ENCODE data around the gene PDIA5. TPM values are rescaled to one million over a fixed set of nuclear protein-coding genes. Genes with fewer than 3 reads are reported as not detected.

Gene PDIA5
- total and polyA plus RNA-seq, 4 donors = 36.8 to 94.6 (median 63.3) TPM

GRCh38 chr3:123157209-123157597, 90.4 kb downstream of the PDIA5 start:
- Histone ChIP-seq H3K9me3 (ENCODE audit: control insufficient read depth in 4 of 4, low read length in 3 of 4) (no peaks in the 10 kb centered on the region), H3K4me3 (ENCODE audit: low read depth in 1 of 3, low read length in 3 of 3) (no peak overlapping the region), H3K27me3 (ENCODE audit: control insufficient read depth in 4 of 4, insufficient read depth in 4 of 4, low read length in 3 of 4) (no peaks in the 10 kb centered on the region), H3K4me1 (ENCODE audit: control insufficient read depth in 4 of 4, insufficient read depth in 4 of 4, low read length in 3 of 4) (peaks cover 21 to 60% (median 50%) of the 10 kb centered on the region in 4 donors), H3K27ac (ENCODE audit: low read depth in 1 of 2, low read length in 2 of 2) (peak overlapping the region; percentile 39 to 70), H3K9ac (ENCODE audit: low read depth in 1 of 2, low read length in 2 of 2) (no peak overlapping the region), H3K36me3 (ENCODE audit: control insufficient read depth in 4 of 4, insufficient read depth in 3 of 4, low read depth in 1 of 4, low read length in 3 of 4) (peaks cover 17 to 54% (median 34%) of the 10 kb centered on the region in 4 donors)
- 36% methylated on average over 2 of the region's 2 CpGs for WGBS
- TF ChIP-seq FOXA1 (IDR thresholded peaks at IDR 0.05) = no peak
- TF ChIP-seq ATF3 (IDR thresholded peaks at IDR 0.05) = no peak
- TF ChIP-seq MAX (IDR thresholded peaks at IDR 0.05) = no peak
- no peak for TF ChIP-seq SP1 (IDR thresholded peaks at IDR 0.05)
- no peak for TF ChIP-seq YY1 (IDR thresholded peaks at IDR 0.05)
- no peak for TF ChIP-seq RXRA (IDR thresholded peaks at IDR 0.05)
- no peak for DNase-seq (ENCODE audit: low spot score)

GRCh38 chr3:123157598-123158287, 90.9 kb downstream of the PDIA5 start:
- H3K27ac ChIP-seq (ENCODE audit: low read depth in 1 of 2, low read length in 2 of 2) = peak overlapping the region; percentile 39 to 70
- H3K36me3 ChIP-seq (ENCODE audit: control insufficient read depth in 4 of 4, insufficient read depth in 3 of 4, low read depth in 1 of 4, low read length in 3 of 4) = peaks cover 16 to 59% (median 35%) of the 10 kb centered on the region in 4 donors
- WGBS = 38% methylated on average over 4 of the region's 4 CpGs
- H3K9ac ChIP-seq (ENCODE audit: low read depth in 1 of 2, low read length in 2 of 2) = no peak overlapping the region
- no peaks in the 10 kb centered on the region for H3K9me3 ChIP-seq (ENCODE audit: control insufficient read depth in 4 of 4, low read length in 3 of 4)
- H3K4me3 ChIP-seq (ENCODE audit: low read depth in 1 of 3, low read length in 3 of 3) = no peak overlapping the region
- no peak for TF ChIP-seq NR2F2 (IDR thresholded peaks at IDR 0.05)
- TF ChIP-seq REST (IDR thresholded peaks at IDR 0.05) = no peak
- peak in 1 of 2 donors; percentile 54 for TF ChIP-seq EGR1 (IDR thresholded peaks at IDR 0.05; ENCODE audit: low read depth in 2 of 2)
- TF ChIP-seq RXRA (IDR thresholded peaks at IDR 0.05) = peak; percentile 54 to 75
- peak in 1 of 2 donors; percentile 43 for TF ChIP-seq RAD21 (IDR thresholded peaks at IDR 0.05)
- peak; percentile 69 for TF ChIP-seq FOXA2 (IDR thresholded peaks at IDR 0.05)
- TF ChIP-seq HNF4G (IDR thresholded peaks at IDR 0.05) = no peak
- TF ChIP-seq FOXA1 (IDR thresholded peaks at IDR 0.05) = no peak
- TF ChIP-seq MAX (IDR thresholded peaks at IDR 0.05) = no peak
- TF ChIP-seq JUND (IDR thresholded peaks at IDR 0.05) = peak in 1 of 2 donors; percentile 25
- TF ChIP-seq YY1 (IDR thresholded peaks at IDR 0.05) = peak; percentile 22
- peak; percentile 30 to 31 for TF ChIP-seq HNF4A (conservative IDR thresholded peaks at IDR 0.05)
- no peak for TF ChIP-seq GABPA (IDR thresholded peaks at IDR 0.05 in 1 of 2, conservative IDR thresholded peaks at IDR 0.05 in 1 of 2)
- no peak for TF ChIP-seq CTCF (IDR thresholded peaks at IDR 0.05; ENCODE audit: low read depth, low read length, missing input control)
- no peak for TF ChIP-seq TAF1 (conservative IDR thresholded peaks at IDR 0.05)
- no peak for TF ChIP-seq ATF3 (IDR thresholded peaks at IDR 0.05)
- peak; percentile 61 for TF ChIP-seq SP1 (IDR thresholded peaks at IDR 0.05)
- no peak for TF ChIP-seq ZBTB33 (IDR thresholded peaks at IDR 0.05)
- H3K4me1 ChIP-seq (ENCODE audit: control insufficient read depth in 4 of 4, insufficient read depth in 4 of 4, low read length in 3 of 4) = peaks cover 21 to 57% (median 49%) of the 10 kb centered on the region in 4 donors
- peak; percentile 33 for DNase-seq (ENCODE audit: low spot score)
- no peaks in the 10 kb centered on the region for H3K27me3 ChIP-seq (ENCODE audit: control insufficient read depth in 4 of 4, insufficient read depth in 4 of 4, low read length in 3 of 4)
